HG02610 (cell line): ENCODE data around the gene BDKRB2.

Experiments used
- ATAC-seq: cut with Tn5 transposase; IDR thresholded peaks from one replicate; pipeline ENCODE4 v1.9.1; 2021; ENCODE audit warnings: mild to moderate bottlenecking, moderate library complexity; ENCODE audit not compliant: unreplicated experiment

The BDKRB2 gene

DNA sequence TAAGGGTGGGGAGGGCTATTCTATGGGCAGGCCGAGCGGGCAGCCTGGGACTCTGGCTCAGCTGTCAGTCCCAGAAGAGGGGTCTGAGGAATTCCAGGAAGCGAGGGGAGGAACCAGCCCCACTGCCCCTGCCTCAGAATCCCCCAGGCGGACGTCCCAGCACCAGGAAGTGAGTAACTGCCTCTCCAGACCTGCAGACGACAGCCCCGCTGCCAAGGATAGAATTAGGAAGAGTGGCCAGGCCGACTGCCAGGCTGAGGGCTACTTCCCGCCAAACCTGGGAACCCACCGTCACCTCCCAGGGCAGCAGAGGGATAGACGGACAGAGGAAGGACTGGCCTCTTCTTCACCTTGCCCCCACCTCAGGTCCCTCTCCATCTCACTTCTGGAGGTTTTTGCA is 6.7 kb upstream of the BDKRB2 start:
- ATAC-seq = no peak

GRCh38 chr14:96198430-96199130 is 6.1 kb upstream of the BDKRB2 start:
- no peak for ATAC-seq

DNA sequence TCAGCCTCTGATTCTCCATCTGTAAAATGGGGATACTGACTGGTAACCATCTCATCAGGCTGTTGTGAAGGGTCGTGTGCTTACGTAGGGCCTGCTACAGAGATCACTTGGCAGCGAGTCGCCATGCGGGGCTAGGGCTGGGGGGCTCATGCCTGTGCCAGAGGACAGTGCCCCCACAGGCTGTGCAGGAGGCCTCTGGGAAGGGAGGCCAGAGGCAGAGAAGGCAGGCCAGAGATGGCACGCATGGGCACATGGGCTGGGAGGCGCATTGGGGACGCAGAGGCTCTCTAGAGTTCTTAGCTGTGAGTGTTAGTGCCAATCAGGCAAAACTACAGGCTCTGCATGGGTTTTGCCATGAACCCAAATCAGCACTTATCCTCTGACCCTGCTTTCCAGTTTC is 3.5 kb upstream of the BDKRB2 start:
- ATAC-seq = no peak

DNA sequence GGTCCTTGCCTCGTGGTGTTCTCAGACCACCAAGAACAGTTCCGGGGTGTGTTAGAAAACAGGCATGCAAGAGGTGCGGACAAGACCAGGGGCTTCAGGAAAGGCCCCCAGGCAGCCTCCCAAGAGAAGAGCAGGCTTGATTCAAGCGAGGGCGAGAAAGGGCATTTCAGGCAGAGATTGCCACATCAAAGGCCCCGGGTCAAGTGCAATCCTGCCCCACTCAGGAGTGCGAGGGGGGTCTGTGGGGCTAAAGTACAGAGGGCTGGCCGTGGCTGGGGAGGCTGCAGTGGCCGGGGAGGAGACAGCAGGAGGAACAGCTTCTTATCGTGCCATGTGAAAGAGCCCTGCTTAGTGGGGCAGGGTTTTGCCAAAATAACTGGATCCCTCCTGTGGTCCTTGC is 2.7 kb upstream of the BDKRB2 start:
- ATAC-seq = no peak

- ATAC-seq = no peak
Observed at GRCh38 chr14:96202441-96203094, 2.1 kb upstream of the BDKRB2 start.

- no peak for ATAC-seq
Observed at GRCh38 chr14:96203116-96203515, 1.5 kb upstream of the BDKRB2 start.

- ATAC-seq = no peak
Observed at GRCh38 chr14:96203635-96204034, 1.0 kb upstream of the BDKRB2 start.

- no peak for ATAC-seq
Observed at GRCh38 chr14:96205059-96205977, 679 bp downstream of the BDKRB2 start.

DNA sequence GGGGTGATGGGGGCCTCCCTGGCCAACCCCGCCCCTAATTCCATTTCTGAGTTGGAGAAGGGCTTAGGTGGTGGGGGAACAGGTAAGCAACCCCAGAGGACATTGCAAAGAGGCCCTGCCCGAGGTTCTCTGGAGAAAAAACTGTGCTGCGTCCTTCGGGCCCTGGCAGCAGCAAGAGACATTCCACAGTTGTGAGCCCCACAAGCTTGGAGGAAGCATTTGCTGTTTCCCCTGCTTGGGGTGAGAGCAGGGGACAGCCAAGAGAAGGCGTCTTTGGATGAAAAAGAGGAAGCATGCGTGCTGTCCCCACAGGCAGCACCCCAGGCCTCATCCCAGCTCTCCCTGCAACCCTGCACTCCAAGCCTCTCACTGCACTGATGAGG is 1.3 kb downstream of the BDKRB2 start:
- ATAC-seq = no peak

- ATAC-seq = no peak
Observed at GRCh38 chr14:96206461-96206860, 1.8 kb downstream of the BDKRB2 start.

DNA sequence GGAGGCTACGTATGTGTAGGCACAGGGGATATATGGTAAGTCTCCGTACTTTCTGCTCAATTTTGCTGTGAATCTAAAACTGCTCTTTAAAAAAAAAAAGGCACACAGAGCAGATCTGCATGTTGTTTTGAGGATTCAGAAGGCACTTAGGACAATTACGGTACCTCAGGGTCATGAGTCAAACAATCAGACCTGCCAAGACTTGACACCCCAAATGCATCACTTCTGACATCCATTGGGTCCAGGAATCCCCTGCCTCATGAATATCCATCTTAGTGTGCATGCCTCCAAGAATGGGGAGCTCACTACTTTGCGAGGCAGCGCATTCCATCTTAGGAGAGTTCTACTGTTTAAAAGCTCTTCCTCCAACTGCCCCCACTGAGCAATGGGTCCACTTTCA is 3.0 kb downstream of the BDKRB2 start:
- no peak for ATAC-seq

GRCh38 chr14:96208739-96209138 is 4.1 kb downstream of the BDKRB2 start:
- ATAC-seq = no peak

- no peak for ATAC-seq
Observed at GRCh38 chr14:96212140-96212539, 7.5 kb downstream of the BDKRB2 start.

GRCh38 chr14:96212896-96213295 is 8.3 kb downstream of the BDKRB2 start:
- ATAC-seq = no peak

DNA sequence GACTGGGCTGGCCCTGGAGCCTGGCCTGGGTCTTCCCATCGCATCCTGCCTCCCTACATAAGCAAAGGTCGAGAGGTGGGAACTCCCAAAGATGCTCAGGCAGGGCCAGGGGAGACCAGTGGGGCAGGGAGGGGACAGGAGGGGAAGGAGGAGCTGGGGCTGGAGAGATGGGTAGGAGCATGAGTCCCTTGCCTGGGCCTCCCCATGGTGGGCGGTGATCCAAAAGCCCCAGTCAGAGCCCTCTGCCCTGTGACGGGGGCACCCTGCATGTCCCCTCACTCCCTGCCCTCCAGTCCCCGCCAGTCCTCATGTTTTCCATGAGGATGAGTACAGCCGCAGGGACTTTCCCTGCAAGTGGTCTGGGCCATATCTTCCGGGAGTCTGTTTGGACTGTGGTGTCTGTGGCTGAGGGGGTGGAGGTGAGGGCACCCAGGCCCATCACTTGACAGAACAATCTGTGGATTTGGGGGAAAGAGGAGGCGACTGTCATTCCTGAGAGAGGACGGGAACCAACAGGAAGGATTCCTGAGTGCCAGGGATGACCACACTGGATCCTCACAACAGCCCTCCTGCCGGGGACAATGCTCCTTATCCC is 9.3 kb downstream of the BDKRB2 start:
- ATAC-seq = no peak

DNA sequence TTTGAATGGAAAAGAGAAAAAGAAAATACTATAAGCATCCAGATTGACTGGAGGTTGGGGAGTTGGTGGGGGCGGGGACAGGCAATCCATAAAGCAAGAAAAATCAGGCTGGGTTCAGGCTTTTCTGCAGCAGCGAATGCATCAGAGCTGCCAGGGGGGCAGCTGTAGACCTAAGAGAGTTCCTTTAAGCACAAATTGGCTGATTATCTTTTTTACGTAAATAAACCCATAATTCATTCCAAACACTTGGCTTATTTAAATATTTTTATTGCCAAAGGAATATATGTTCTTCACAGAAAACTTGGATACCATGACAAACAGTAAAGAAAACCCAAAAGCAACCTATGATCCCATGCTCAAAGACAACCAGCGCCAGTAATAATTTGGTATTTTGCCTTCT is 10.2 kb downstream of the BDKRB2 start:
- ATAC-seq = no peak

DNA sequence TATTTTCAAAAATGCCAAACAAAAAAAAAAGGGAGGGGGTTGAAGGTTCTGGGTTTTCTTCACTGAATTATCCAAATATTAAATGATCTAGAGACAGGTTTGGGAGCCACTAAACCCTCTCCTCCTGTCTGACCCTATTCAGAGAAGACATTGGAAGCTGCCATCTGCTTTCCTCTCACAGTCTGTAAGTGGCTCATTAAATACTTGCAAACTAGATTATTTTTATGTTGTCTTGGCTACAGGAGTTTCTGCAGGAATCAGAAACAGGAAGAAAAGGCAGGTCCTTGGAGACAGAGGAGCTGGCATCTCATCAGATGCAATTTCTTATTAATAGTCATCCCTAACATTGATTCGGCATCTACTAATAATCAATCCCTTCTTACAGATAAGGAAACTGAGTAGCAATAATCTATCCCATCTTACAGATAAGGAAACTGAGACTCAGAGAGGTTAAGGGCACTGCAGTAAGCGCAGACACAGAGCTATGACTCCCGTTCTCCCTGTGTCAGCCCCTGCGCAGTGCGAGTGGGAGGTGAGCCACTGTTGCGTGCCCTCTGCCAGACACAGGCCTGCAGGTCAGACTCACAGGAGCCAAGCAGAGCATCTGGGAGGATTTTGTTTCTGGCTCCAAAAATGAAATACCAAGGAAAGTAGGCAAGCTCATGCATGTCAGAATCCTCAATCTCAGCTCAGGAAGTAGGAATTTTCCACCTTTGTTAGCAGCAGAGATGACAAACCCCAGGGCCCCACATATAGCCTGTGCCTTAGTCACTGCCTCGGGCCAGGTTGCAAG is 11.0 kb downstream of the BDKRB2 start:
- no peak for ATAC-seq

DNA sequence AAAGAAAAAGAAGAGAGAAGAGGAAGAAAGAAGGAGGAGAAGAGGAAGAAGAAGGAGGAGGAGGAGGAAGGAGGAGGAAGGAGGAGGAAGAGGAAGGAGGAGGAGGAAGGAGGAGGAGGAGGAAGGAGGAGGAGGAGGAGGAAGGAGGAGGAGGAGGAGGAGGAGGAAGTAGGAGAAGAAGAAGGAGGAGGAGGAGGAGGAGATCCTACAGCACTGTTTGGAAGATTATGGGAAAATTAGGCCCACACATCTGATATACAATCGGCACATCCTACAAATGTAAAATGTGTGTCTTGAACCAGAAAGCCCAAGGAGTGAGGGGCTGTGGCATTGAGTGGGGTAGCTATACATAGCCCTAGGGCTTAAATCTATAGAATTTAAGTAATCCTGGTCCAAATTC is 12.0 kb downstream of the BDKRB2 start:
- ATAC-seq = no peak

DNA sequence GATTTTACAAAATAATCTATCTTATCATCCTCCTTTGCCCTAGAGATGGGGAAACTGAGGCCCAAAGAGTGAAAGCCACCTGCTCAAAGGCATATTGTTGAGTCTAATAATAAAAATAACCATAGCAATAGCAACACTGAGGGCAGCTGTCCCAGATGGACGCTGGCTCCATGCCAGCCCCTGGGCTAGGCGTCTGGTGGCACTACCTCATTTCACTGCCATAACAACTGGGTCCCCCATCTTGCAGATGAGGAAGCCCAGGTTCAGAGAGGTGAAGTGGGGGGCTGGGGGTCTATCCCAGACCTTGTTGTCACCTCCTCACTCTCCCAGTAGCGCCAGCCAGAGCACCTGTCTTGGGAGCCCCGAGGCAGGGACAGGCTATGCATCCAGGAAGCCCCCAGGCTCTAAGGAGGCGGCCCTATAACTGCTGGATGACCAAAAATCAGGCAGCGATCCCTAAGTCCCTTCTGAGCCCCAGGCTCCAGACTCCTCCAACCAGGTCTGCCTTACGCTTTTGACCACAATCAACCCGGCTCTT is 12.8 kb downstream of the BDKRB2 start:
- no peak for ATAC-seq

- ATAC-seq = no peak
Observed at GRCh38 chr14:96221109-96221650, 16.5 kb downstream of the BDKRB2 start.
